Stomach smooth muscle (tissue), 2 donors: Measurements from ENCODE around the gene CLDN34.

Experiments used
- H3K27ac ChIP-seq: one replicate; pipeline ENCODE4 v1.7.0; 2013; ENCODE audit warnings: mild to moderate bottlenecking, low read length, inconsistent platforms
- H3K27me3 ChIP-seq, 2 donors: one replicate each; pipeline ENCODE4 v1.7.0; 2013; ENCODE audit warnings: low read length in 2 of 2; ENCODE audit not compliant: insufficient read depth in 2 of 2, control insufficient read depth in 1 of 2
- H3K36me3 ChIP-seq, 2 donors: one replicate each; pipeline ENCODE4 v1.7.0; 2013; ENCODE audit warnings: low read length in 2 of 2; ENCODE audit not compliant: control insufficient read depth in 2 of 2, insufficient read depth in 2 of 2
- H3K4me1 ChIP-seq: one replicate; pipeline ENCODE4 v1.7.0; 2013; ENCODE audit warnings: low read length; ENCODE audit not compliant: control insufficient read depth, insufficient read depth
- H3K4me3 ChIP-seq, 2 donors: one replicate each; pipeline ENCODE4 v1.7.0; 2013; ENCODE audit warnings: low read length in 2 of 2
- H3K9ac ChIP-seq, 2 donors: one replicate each; pipeline ENCODE4 v1.7.0; 2013; ENCODE audit warnings: low read length in 2 of 2, mild to moderate bottlenecking in 1 of 2
- H3K9me3 ChIP-seq, 2 donors: one replicate each; pipeline ENCODE4 v1.7.0; 2013; ENCODE audit warnings: low read length in 2 of 2; ENCODE audit not compliant: control insufficient read depth in 2 of 2
- donor health status: healthy.
- donor health status: Pancreatic carcinoma.

CLDN34 gene, protein sequence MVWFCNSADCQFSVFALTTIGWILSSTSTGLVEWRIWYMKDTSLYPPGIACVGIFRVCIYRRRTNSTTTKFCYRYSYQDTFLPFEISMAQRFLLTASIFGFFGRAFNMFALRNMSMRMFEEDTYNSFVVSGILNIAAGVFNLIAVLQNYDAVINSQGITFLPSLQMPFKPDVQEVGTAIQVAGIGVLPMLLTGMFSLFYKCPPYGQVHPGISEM

GRCh38 chrX:9966775-9967408 is at the start of gene CLDN34:
Gene CLDN34, plus strand, starts transcription at chrX:9967358. Its CDS starts 0 bp downstream, at chrX:9967358.
- H3K9ac ChIP-seq: no peak within 1 kb of the TSS
- no peaks in the 10 kb centered on the region for H3K27me3 ChIP-seq
- H3K4me1 ChIP-seq: no peaks in the 10 kb centered on the region
- H3K4me3 ChIP-seq: no peak within 1 kb of the TSS
- peaks cover 0 to 7% of the 10 kb centered on the region in 2 donors for H3K9me3 ChIP-seq
- no peak within 1 kb of the TSS for H3K27ac ChIP-seq
- H3K36me3 ChIP-seq: no peaks in the 10 kb centered on the region

GRCh38 chrX:9917861-9918260 is 49.3 kb upstream of the CLDN34 start:
- no peaks in the 10 kb centered on the region for H3K4me1 ChIP-seq
- peaks cover 0 to 5% of the 10 kb centered on the region in 2 donors for H3K9me3 ChIP-seq
- no peak overlapping the region for H3K9ac ChIP-seq
- peaks cover 0 to 2% of the 10 kb centered on the region in 2 donors for H3K27me3 ChIP-seq
- no peak overlapping the region for H3K27ac ChIP-seq
- H3K36me3 ChIP-seq: no peaks in the 10 kb centered on the region
- H3K4me3 ChIP-seq: no peak overlapping the region

DNA sequence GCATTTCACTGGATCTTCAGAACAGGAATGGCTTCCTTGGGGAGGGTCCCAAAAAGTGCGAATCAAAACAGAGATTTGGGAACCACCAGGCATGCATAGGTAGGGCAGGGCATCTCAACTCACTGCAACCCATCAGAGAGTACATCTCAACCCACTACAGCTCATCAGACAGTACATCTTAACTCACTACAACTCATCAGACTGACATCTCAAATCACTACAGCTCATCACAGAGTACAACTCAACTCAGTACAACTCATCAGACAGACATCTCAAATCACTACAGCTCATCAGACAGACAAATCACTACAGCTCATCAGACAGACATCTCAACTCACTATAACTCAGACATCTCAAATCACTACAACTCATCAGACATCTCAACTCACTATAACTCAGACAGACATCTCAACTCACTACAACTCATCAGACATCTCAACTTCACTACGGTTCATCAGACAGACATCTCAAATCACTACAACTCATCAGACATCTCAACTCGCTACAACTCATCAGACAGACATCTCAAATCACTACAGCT is 47.5 kb upstream of the CLDN34 start:
- H3K4me1 ChIP-seq: no peaks in the 10 kb centered on the region
- peaks cover 0 to 5% of the 10 kb centered on the region in 2 donors for H3K9me3 ChIP-seq
- H3K9ac ChIP-seq: no peak overlapping the region
- no peak overlapping the region for H3K4me3 ChIP-seq
- no peaks in the 10 kb centered on the region for H3K36me3 ChIP-seq
- H3K27me3 ChIP-seq: peaks cover 0 to 4% of the 10 kb centered on the region in 2 donors
- no peak overlapping the region for H3K27ac ChIP-seq

DNA sequence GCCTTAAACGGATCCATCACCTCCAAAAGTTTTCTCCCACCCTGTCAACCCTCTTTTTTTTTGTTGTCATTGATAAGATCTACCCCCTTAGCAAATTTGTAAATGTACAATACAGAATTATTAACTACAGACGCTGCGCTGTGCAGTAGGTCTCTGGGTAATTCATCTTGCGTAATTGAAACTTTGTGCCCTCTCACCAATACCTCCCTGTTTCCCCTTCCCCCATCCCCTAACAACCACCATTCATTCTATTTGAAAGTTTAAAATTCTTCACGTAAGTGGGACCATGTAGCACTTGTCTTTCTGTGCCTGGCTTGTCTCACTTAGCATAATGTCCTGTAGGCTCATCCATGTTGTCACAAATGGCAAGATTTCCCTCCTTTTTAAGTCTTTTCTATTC is 45.8 kb upstream of the CLDN34 start:
- H3K27ac ChIP-seq: no peak overlapping the region
- peaks cover 0 to 9% of the 10 kb centered on the region in 2 donors for H3K27me3 ChIP-seq
- no peaks in the 10 kb centered on the region for H3K36me3 ChIP-seq
- H3K9me3 ChIP-seq: peaks cover 0 to 5% of the 10 kb centered on the region in 2 donors
- no peak overlapping the region for H3K9ac ChIP-seq
- H3K4me1 ChIP-seq: no peaks in the 10 kb centered on the region
- no peak overlapping the region for H3K4me3 ChIP-seq

DNA sequence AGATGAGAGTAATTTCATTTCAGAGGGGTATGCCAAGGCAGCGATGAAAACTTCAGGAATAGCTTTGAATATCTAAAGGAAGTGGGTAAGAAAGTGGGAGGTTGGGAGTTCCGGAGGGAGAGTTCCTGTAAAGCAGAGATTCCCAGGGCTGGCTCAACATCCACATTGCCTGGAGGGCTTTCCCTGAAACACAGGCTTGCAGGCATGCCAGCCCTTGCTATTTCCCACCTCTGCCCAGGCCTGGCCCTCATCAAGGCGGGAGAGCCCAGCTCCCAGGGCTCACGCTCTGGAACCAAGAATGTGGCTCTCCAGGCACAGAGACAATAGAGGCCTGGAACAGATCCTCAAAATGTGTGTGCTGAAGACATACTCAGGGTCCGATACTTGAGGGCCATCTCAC is 43.8 kb upstream of the CLDN34 start:
- no peak overlapping the region for H3K27ac ChIP-seq
- no peaks in the 10 kb centered on the region for H3K4me1 ChIP-seq
- H3K36me3 ChIP-seq: no peaks in the 10 kb centered on the region
- H3K9me3 ChIP-seq: peaks cover 0 to 5% of the 10 kb centered on the region in 2 donors
- H3K4me3 ChIP-seq: no peak overlapping the region
- H3K9ac ChIP-seq: no peak overlapping the region
- H3K27me3 ChIP-seq: peaks cover 0 to 10% of the 10 kb centered on the region in 2 donors

- no peak overlapping the region for H3K9ac ChIP-seq
- no peak overlapping the region for H3K4me3 ChIP-seq
- H3K4me1 ChIP-seq: no peaks in the 10 kb centered on the region
- H3K27me3 ChIP-seq: peaks cover 0 to 10% of the 10 kb centered on the region in 2 donors
- no peaks in the 10 kb centered on the region for H3K36me3 ChIP-seq
- H3K9me3 ChIP-seq: no peaks in the 10 kb centered on the region
- H3K27ac ChIP-seq: no peak overlapping the region
Measured at GRCh38 chrX:9926002-9926401, 41.2 kb upstream of the CLDN34 start.

DNA sequence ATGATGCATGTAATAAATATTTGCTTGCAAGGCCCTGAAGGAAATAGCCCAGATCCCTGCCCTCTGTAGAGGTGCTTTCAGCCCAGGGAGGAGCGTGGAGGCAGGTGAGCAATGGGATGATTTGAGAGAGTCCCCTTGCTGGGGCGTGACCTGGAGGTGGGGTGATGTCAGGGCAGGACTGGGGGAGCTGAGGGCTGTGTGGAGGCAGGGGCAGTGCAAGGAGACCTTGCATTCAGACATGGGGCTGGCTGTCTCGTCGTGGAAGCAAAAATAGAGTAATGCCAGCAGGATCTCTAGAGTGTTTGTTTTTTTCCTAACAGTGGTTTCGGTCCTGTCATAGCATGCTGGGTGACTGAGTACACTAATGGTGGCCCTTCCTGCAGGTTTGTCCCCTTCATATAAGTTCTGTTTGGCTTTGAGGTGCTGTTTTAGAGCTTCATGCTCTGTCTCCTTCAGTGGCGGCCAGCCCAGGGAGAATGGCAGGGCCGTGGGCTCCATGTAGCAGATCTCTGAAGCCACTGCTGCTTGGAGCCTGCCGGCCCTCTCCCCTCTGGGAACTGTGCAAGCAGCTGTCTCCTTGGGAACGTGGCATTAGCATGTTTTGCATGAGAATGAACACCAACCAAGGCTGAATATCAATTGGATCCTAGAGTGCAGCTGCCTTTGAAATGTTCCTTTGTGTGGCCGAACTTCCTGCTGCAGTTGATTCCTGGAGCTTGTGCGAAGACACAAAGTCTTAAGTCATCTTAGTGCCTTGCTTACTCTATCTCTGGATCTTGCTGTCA is 39.3 kb upstream of the CLDN34 start:
- Histone ChIP-seq H3K4me3 (no peak overlapping the region), H3K9ac (no peak overlapping the region)

GRCh38 chrX:9935436-9935835 is 31.7 kb upstream of the CLDN34 start:
- Histone ChIP-seq H3K9ac (no peak overlapping the region), H3K36me3 (no peaks in the 10 kb centered on the region), H3K4me1 (no peaks in the 10 kb centered on the region), H3K27me3 (no peaks in the 10 kb centered on the region), H3K9me3 (no peaks in the 10 kb centered on the region), H3K27ac (no peak overlapping the region), H3K4me3 (no peak overlapping the region)

More for the DNA sequence above, 39.3 kb upstream of the CLDN34 start:
- Histone ChIP-seq H3K27ac (no peak overlapping the region), H3K27me3 (peaks cover 0 to 10% of the 10 kb centered on the region in 2 donors), H3K36me3 (no peaks in the 10 kb centered on the region), H3K4me1 (no peaks in the 10 kb centered on the region), H3K9me3 (no peaks in the 10 kb centered on the region)

- Histone ChIP-seq H3K9me3 (no peaks in the 10 kb centered on the region), H3K27me3 (no peaks in the 10 kb centered on the region), H3K27ac (no peak overlapping the region), H3K4me1 (no peaks in the 10 kb centered on the region), H3K4me3 (no peak overlapping the region), H3K9ac (no peak overlapping the region), H3K36me3 (no peaks in the 10 kb centered on the region)
Measured at GRCh38 chrX:9937761-9938160, 29.4 kb upstream of the CLDN34 start.

DNA sequence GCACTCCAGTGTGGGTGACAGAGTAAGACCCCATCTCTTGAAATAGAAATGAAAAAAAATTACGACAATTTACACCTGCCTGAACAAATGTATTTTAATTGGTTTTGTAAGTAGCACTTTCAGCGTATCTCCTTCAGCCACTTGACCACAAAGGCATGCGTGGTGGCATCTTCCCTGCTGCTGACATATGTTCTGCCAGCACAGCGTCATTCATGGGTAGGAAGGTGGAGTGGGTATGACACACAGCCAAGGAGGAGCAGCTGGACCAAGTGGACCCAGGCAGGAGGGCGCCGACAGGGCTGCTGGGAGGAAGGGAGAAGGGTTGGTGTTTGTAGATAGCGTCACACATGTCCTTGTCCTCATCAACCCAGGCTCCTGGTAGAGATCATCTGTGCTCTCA is 28.6 kb upstream of the CLDN34 start:
- Histone ChIP-seq H3K9me3 (no peaks in the 10 kb centered on the region), H3K27ac (no peak overlapping the region), H3K27me3 (no peaks in the 10 kb centered on the region), H3K4me1 (no peaks in the 10 kb centered on the region), H3K9ac (no peak overlapping the region), H3K36me3 (no peaks in the 10 kb centered on the region), H3K4me3 (no peak overlapping the region)
